HepG2 (cell line): Measurements from ENCODE around the gene MREG. TPM values are rescaled to one million over a fixed set of nuclear protein-coding genes. Genes with fewer than 3 reads are reported as not detected.

ENCODE experiments used
- BRF2 ChIP-seq: sonication (generic); formaldehyde crosslinking; IDR thresholded peaks from 2 replicates; pipeline ENCODE4 v1.8.1; 2022; ENCODE audit warnings: mild to moderate bottlenecking, missing genetic modification reagents
- CREB3 ChIP-seq: sonication (generic); formaldehyde crosslinking; IDR thresholded peaks from 2 replicates; pipeline ENCODE4 v1.5.0; 2020; ENCODE audit warnings: missing genetic modification reagents
- CTCF ChIP-seq: sonication (generic); formaldehyde crosslinking; IDR thresholded peaks from 2 replicates; pipeline ENCODE4 v1.5.0; 2020; ENCODE audit warnings: mild to moderate bottlenecking, missing genetic modification reagents, moderate library complexity
- EZH2 ChIP-seq: conservative IDR thresholded peaks from 2 replicates; pipeline ENCODE4 v1.6.1; 2012; ENCODE audit warnings: mild to moderate bottlenecking, low read depth, low read length, moderate library complexity
- GLI4 ChIP-seq: sonication (generic); formaldehyde crosslinking; IDR thresholded peaks from 2 replicates; pipeline ENCODE4 v1.5.1; 2020; ENCODE audit warnings: missing genetic modification reagents, mild to moderate bottlenecking, moderate library complexity, borderline replicate concordance
- HNF1A ChIP-seq, 2 experiments: sonication (generic) in 1 of 2; formaldehyde crosslinking in 1 of 2; IDR thresholded peaks; 2 replicates each; pipeline versions ENCODE4 v1.4.0 to v1.6.1; 2016 to 2020; ENCODE audit warnings: borderline replicate concordance in 1 of 2, low read depth in 1 of 2, mild to moderate bottlenecking in 1 of 2, missing genetic modification reagents in 1 of 2
- KMT2B ChIP-seq: IDR thresholded peaks from 2 replicates; pipeline ENCODE4 v1.6.1; 2016; ENCODE audit warnings: missing genetic modification reagents, missing compliant biosample characterization
- REST ChIP-seq, 2 experiments: IDR thresholded peaks; 2 replicates each; pipeline ENCODE4 v1.6.1; 2011 to 2012; ENCODE audit warnings: low read length in 2 of 2, borderline replicate concordance in 1 of 2, low read depth in 1 of 2, mild to moderate bottlenecking in 1 of 2, moderate library complexity in 1 of 2
- RFX3 ChIP-seq: IDR thresholded peaks from 2 replicates; pipeline ENCODE4 v1.6.1; 2016; ENCODE audit warnings: missing biosample characterization, missing genetic modification reagents
- SOX5 ChIP-seq: IDR thresholded peaks from 2 replicates; pipeline ENCODE4 v1.6.1; 2016; ENCODE audit warnings: borderline replicate concordance
- SRSF4 ChIP-seq: fragments of 200-400 bp; formaldehyde crosslinking; IDR thresholded peaks from one replicate; pipeline ENCODE4 v1.6.1; 2018; ENCODE audit warnings: mild to moderate bottlenecking, low read depth, low read length, moderate library complexity; ENCODE audit not compliant: poor library complexity, severe bottlenecking
- YEATS4 ChIP-seq: sonication (generic); formaldehyde crosslinking; IDR thresholded peaks from 2 replicates; pipeline ENCODE4 v1.4.0; 2020; ENCODE audit warnings: missing genetic modification reagents, borderline replicate concordance
- ZFP1 ChIP-seq: IDR thresholded peaks from 2 replicates; pipeline ENCODE4 v1.6.1; 2016
- ZGPAT ChIP-seq: IDR thresholded peaks from 2 replicates; pipeline ENCODE4 v1.6.1; 2016; ENCODE audit warnings: mild to moderate bottlenecking
- ZNF136 ChIP-seq: sonication (generic); formaldehyde crosslinking; IDR thresholded peaks from 2 replicates; pipeline ENCODE4 v1.8.1; 2022; ENCODE audit warnings: low read depth, mild to moderate bottlenecking, moderate library complexity, missing genetic modification reagents
- ZSCAN25 ChIP-seq: sonication (generic); formaldehyde crosslinking; IDR thresholded peaks from 2 replicates; pipeline ENCODE4 v1.8.0; 2022; ENCODE audit warnings: mild to moderate bottlenecking, missing genetic modification reagents
- polyA plus RNA-seq, 8 experiments: library from polyadenylated mRNA; depleted of rRNA in 3 of 8; stranded (reverse) in 7 of 8; unstranded in 1 of 8; fragments of >200 nt; fragmentation: Illumina TruSeq in 4 of 8; extraction: Trizol in 4 of 8; gene quantifications; 2 replicates each; pipeline versions ENCODE4 v1.2.1 to v1.2.3, GENCODE V29; 2011 to 2016; ENCODE audit warnings: low read depth in 4 of 8, missing spikeins in 1 of 8, mixed read lengths in 1 of 8; ENCODE audit not compliant: insufficient read depth in 1 of 8
- total RNA-seq, 5 experiments: library from RNA; depleted of rRNA; stranded (reverse); fragments of >200 nt; fragmentation: Illumina TruSeq; extraction: Trizol; gene quantifications; 2 replicates each; pipeline ENCODE4 v1.2.3, GENCODE V29; 2016; ENCODE audit warnings: low read depth in 1 of 5

Gene MREG
- total and polyA plus RNA-seq, 2 of the 13 experiments (the other 11 are each of a cell fraction or from before 2014, with no cell fraction given), result 7.5 to 23.3 TPM

GRCh38 chr2:215982465-215982875 is 30.9 kb downstream of the MREG start (continued):
- no peak for TF ChIP-seq CTCF
- peak; percentile 51; the same call in 1 of the 2 replicates for TF ChIP-seq SOX5 (CRISPR knock-in tag)
- no peak for TF ChIP-seq BRF2 (CRISPR knock-in tag)
- TF ChIP-seq CREB3 (CRISPR knock-in tag), result no peak
- TF ChIP-seq KMT2B (CRISPR knock-in tag), result peak; percentile 53; the same call in 1 of the 2 replicates
- no peak for TF ChIP-seq SRSF4
- TF ChIP-seq HNF1A (IDR thresholded peaks at IDR 0.05; ENCODE audit: low read depth), result no peak
- no peak for TF ChIP-seq HNF1A (CRISPR knock-in tag; IDR thresholded peaks at IDR 0.05; ENCODE audit: borderline replicate concordance)
- TF ChIP-seq ZFP1 (CRISPR knock-in tag), result no peak
- TF ChIP-seq ZSCAN25 (CRISPR knock-in tag), result no peak
- TF ChIP-seq REST (IDR thresholded peaks at IDR 0.05; ENCODE audit: borderline replicate concordance in 1 of 2, low read depth in 1 of 2, low read length in 2 of 2), result peak in 1 of 2 experiments; percentile 48; a peak in 1 of 4 replicates
- peak; percentile 58 for TF ChIP-seq ZGPAT (CRISPR knock-in tag)
- no peak for TF ChIP-seq ZNF136 (CRISPR knock-in tag)
- no peak for TF ChIP-seq GLI4 (CRISPR knock-in tag)
- no peak for TF ChIP-seq RFX3
- TF ChIP-seq EZH2, result no peak
- TF ChIP-seq YEATS4, result no peak
